Measurements from ENCODE around the gene WSB2.
"Not testable (repeated sequence)": the region's sequence is repeated elsewhere in the genome, so short reads cannot be mapped to it uniquely, and the experiment has no call there.

Gene WSB2

DNA sequence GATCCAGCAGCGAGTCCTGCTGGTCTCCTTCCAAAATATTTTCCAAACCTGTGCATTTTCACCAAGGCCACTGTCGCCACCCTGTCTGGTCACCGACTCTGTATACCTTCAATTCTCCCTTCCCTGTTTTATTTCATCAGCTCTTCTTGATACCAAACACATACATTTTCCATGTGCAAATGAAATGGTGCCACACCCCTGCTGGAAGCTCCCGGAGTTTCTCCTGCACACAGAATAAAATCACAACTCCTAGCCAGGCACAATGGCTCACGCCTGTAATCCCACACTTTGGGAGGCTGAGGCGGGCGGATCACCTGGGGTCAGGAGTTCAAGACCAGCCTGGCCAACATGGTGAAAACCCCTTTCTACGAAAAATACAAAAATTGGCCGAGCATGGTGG lies 28.8 kb upstream of the WSB2 start:
- DNase-seq (ENCODE audit: low spot score), result no peak
- in situ Hi-C loops (cut with MboI; ENCODE audit: low sequenced_read_pairs, unreplicated experiment), result no loop called here
- TF ChIP-seq, protein P1, sequence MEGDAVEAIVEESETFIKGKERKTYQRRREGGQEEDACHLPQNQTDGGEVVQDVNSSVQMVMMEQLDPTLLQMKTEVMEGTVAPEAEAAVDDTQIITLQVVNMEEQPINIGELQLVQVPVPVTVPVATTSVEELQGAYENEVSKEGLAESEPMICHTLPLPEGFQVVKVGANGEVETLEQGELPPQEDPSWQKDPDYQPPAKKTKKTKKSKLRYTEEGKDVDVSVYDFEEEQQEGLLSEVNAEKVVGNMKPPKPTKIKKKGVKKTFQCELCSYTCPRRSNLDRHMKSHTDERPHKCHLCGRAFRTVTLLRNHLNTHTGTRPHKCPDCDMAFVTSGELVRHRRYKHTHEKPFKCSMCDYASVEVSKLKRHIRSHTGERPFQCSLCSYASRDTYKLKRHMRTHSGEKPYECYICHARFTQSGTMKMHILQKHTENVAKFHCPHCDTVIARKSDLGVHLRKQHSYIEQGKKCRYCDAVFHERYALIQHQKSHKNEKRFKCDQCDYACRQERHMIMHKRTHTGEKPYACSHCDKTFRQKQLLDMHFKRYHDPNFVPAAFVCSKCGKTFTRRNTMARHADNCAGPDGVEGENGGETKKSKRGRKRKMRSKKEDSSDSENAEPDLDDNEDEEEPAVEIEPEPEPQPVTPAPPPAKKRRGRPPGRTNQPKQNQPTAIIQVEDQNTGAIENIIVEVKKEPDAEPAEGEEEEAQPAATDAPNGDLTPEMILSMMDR (IDR thresholded peaks at IDR 0.05; ENCODE audit: borderline replicate concordance, control extremely low read depth, extremely low read depth, insufficient read depth, missing control alignments), result no peak

DNA sequence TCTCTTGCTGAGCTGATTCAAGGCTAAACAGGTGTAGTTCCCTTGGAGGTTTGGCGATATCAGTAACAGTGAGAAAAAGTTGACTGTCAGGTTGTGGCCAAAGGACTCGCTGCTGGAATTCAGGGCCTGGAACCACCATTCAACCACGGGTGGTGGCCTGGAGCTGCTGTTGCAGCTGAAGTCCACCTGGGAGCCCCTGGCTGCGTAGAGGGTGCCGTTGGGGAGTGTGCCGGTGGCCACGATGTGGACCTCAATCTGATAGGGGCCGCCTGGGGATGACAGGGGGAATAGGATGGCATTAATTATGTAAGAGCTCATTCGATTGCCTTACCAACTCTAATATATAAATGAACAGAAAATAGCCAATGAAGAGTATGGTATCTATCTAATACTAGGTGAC lies 21.2 kb upstream of the WSB2 start:
- TF ChIP-seq, protein P1 (IDR thresholded peaks at IDR 0.05; ENCODE audit: borderline replicate concordance, control extremely low read depth, extremely low read depth, insufficient read depth, missing control alignments), result no peak
- DNase-seq (ENCODE audit: low spot score), result no peak
- in situ Hi-C loops (cut with MboI; ENCODE audit: low sequenced_read_pairs, unreplicated experiment), result no loop called here

DNA sequence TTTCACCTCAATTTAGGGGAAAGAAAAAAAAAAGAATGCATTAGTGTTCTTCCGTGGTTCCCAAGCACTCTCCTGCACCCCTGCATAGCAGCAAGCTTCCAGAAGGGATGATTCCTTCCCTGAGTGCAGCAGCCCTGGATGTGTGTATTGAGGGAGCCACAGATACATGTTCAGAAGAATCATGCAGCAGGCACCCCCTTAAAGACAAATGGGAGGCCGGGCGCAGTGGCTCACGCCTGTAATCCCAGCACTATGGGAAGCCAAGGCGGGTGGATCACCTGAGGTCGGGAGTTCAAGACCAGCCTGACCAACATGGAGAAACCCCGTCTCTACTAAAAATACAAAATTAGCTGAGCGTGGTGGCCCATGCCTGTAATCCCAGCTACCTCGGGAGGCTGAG lies 20.5 kb upstream of the WSB2 start:
- in situ Hi-C loops (cut with MboI; ENCODE audit: low sequenced_read_pairs, unreplicated experiment); DNase-seq (ENCODE audit: low spot score): not testable (repeated sequence)

DNA sequence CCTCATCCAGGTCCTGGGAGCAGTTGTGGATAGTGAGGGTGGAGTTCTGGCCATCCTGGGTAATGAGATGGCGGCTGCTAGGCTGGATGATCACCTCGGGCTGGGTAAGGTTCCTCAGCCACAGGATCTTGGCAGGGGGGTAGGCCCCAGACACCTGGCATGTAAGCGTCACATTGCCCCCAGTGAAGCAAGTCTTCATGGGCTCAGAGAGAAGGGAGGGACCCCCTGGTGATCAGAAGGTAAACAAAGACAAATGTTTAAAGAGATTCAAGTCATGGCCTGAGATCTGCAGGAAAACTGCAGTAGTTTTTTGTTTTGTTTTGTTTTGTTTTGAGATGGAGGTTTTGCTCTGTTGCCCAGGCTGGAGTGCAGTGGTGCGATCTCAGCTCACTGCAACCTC lies 12.8 kb upstream of the WSB2 start:
- TF ChIP-seq, protein P1 (IDR thresholded peaks at IDR 0.05; ENCODE audit: borderline replicate concordance, control extremely low read depth, extremely low read depth, insufficient read depth, missing control alignments), result no peak
- DNase-seq (ENCODE audit: low spot score), result no peak
- in situ Hi-C loops (cut with MboI; ENCODE audit: low sequenced_read_pairs, unreplicated experiment), result no loop called here

DNA sequence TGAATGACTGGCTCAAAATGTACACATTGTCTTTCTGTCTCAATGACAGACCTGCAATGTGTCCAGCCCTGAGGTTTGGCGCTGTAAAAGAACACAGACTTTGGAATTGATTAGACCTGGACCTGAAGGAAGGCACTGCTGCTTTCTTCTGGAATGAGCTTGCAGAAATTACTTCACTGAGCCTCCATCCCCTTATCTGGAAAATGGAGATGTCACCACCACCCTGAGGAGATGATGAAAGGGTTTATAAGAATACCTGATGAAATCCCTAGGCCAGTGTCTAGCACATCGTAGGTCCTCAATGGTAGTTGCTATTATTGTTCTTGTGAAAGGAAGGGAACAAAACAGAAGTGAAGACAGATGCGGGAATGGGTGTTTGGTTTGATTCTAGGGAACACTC lies 9.7 kb upstream of the WSB2 start:
- in situ Hi-C loops (cut with MboI; ENCODE audit: low sequenced_read_pairs, unreplicated experiment), result no loop called here
- DNase-seq (ENCODE audit: low spot score), result no peak
- TF ChIP-seq, protein P1 (IDR thresholded peaks at IDR 0.05; ENCODE audit: borderline replicate concordance, control extremely low read depth, extremely low read depth, insufficient read depth, missing control alignments), result no peak

DNA sequence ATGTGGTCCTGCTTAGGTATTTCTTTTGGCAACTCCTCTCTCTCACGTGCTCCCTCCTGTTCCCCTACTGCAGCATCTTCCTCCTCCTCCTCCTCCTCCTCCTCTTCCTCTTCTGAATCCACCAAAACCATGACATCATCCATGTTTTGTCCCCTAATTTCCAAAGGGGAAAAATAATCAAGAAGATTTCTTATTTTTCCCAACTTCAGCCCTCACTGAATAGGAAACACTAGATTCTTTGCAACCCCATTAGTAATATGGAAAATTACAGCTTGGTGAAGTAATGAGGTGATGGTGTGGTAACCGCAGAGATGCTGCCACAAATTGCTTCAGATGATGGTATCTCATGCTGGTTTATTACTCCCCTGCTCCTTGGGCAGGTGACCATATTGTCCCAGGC lies 7.5 kb upstream of the WSB2 start:
- TF ChIP-seq, protein P1 (IDR thresholded peaks at IDR 0.05; ENCODE audit: borderline replicate concordance, control extremely low read depth, extremely low read depth, insufficient read depth, missing control alignments), result no peak
- in situ Hi-C loops (cut with MboI; ENCODE audit: low sequenced_read_pairs, unreplicated experiment), result no loop called here
- no peak for DNase-seq (ENCODE audit: low spot score)

DNA sequence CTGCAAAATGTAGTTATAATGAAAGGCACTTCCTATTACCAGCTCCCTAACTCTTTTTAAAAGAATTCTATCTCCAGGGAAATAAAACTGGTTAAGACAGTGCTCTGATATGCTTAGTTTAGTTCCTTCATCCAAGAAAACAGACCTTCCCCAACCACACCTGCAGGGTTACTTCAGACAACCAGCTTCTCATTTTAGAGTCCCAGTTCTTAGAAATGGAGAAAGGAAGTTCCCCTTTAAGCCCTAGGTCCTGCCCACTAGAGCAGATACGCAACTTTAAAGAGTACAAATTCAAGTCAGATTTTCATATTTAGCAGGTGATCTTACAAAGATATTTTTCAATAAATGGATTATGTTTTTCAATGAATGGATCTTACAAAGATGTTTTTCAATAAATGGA lies 4.4 kb upstream of the WSB2 start:
- in situ Hi-C loops (cut with MboI; ENCODE audit: low sequenced_read_pairs, unreplicated experiment), result no loop called here
- DNase-seq (ENCODE audit: low spot score), result no peak
- TF ChIP-seq, protein P1 (IDR thresholded peaks at IDR 0.05; ENCODE audit: borderline replicate concordance, control extremely low read depth, extremely low read depth, insufficient read depth, missing control alignments), result no peak
